NAMALWA (cell line): ENCODE results near the gene KIFAP3.
"Not testable (repeated sequence)": the region's sequence is repeated elsewhere in the genome, so short reads cannot be mapped to it uniquely, and the experiment has no call there.

Source experiments
- DNase-seq: peaks from one replicate; pipeline ENCODE4 v3.0.0-alpha.2; 2015; ENCODE audit warnings: low spot score

The KIFAP3 gene

GRCh38 chr1:169924063-169924462 is 150.4 kb downstream of the KIFAP3 start:
- no peak for DNase-seq

- no peak for DNase-seq
Measured at GRCh38 chr1:169921080-169921479, 153.4 kb downstream of the KIFAP3 start.

GRCh38 chr1:169918927-169919326 is 155.6 kb downstream of the KIFAP3 start:
- DNase-seq: no peak

- not testable (repeated sequence) for DNase-seq
Measured at GRCh38 chr1:169918220-169918619, 156.3 kb downstream of the KIFAP3 start.

- no peak for DNase-seq
Measured at GRCh38 chr1:169915150-169915549, 159.3 kb downstream of the KIFAP3 start.

GRCh38 chr1:169914531-169914930 is 160.0 kb downstream of the KIFAP3 start:
- no peak for DNase-seq

GRCh38 chr1:169909499-169909898 is 165.0 kb downstream of the KIFAP3 start:
- DNase-seq: no peak

GRCh38 chr1:169906938-169907337 is 167.6 kb downstream of the KIFAP3 start:
- no peak for DNase-seq

- no peak for DNase-seq
Measured at GRCh38 chr1:169904834-169905233, 169.7 kb downstream of the KIFAP3 start.

- DNase-seq: no peak
Measured at GRCh38 chr1:169902751-169903150, 171.7 kb downstream of the KIFAP3 start.

- no peak for DNase-seq
Measured at GRCh38 chr1:169901115-169901514, 173.4 kb downstream of the KIFAP3 start.

GRCh38 chr1:169900571-169900970 is 173.9 kb downstream of the KIFAP3 start:
- no peak for DNase-seq

- no peak for DNase-seq
Measured at GRCh38 chr1:169899519-169900217, 174.8 kb downstream of the KIFAP3 start.

- DNase-seq: no peak
Measured at GRCh38 chr1:169896013-169896412, 178.5 kb downstream of the KIFAP3 start.

- DNase-seq: no peak
Measured at GRCh38 chr1:169894424-169895145, 179.9 kb downstream of the KIFAP3 start.

- peak; percentile 99 for DNase-seq
Measured at GRCh38 chr1:169893645-169894423, 180.7 kb downstream of the KIFAP3 start, which contains the start of gene SCYL3. SCYL3 (minus strand) TSS chr1:169893896; CDS start chr1:169888840, 5,056 bp downstream.

GRCh38 chr1:169892927-169893644 is 181.4 kb downstream of the KIFAP3 start:
- DNase-seq: no peak

- DNase-seq: peak; percentile 28
Measured at GRCh38 chr1:169892176-169892926, 182.1 kb downstream of the KIFAP3 start.

GRCh38 chr1:169891539-169891885 is 183.0 kb downstream of the KIFAP3 start:
- no peak for DNase-seq

GRCh38 chr1:169890761-169891538 is 183.5 kb downstream of the KIFAP3 start:
- DNase-seq: no peak

GRCh38 chr1:169889871-169890270 is 184.6 kb downstream of the KIFAP3 start:
- no peak for DNase-seq
